Mesenchymal stem cell (in vitro differentiated cells and primary cell): ENCODE measurements around the gene ARHGAP1.
"Not testable (repeated sequence)": the region's sequence is repeated elsewhere in the genome, so short reads cannot be mapped to it uniquely, and the experiment has no call there.

Experiments
- DNase-seq: peaks from one replicate; pipeline ENCODE4 v3.0.0-alpha.2; 2013
- H2AFZ ChIP-seq: one replicate; pipeline ENCODE4 v1.6.1; 2013; ENCODE audit warnings: low read depth, mild to moderate bottlenecking, control low read depth, inconsistent platforms, low read length, moderate library complexity
- H2AK5ac ChIP-seq: 2 replicates; pipeline ENCODE4 v1.6.1; 2013; ENCODE audit warnings: low read length, moderate library complexity, mild to moderate bottlenecking, inconsistent platforms; ENCODE audit not compliant: severe bottlenecking
- H2BK120ac ChIP-seq: one replicate; pipeline ENCODE4 v1.6.1; 2013; ENCODE audit warnings: low read depth, mild to moderate bottlenecking, inconsistent platforms, low read length, moderate library complexity
- H2BK12ac ChIP-seq, 2 experiments: one replicate each; pipeline ENCODE4 v1.6.1; 2013; ENCODE audit warnings: inconsistent platforms in 2 of 2, low read length in 2 of 2, mild to moderate bottlenecking in 2 of 2, moderate library complexity in 2 of 2, control low read depth in 1 of 2
- H2BK15ac ChIP-seq: one replicate; pipeline ENCODE4 v1.6.1; 2013; ENCODE audit warnings: mild to moderate bottlenecking, low read depth, inconsistent platforms; ENCODE audit not compliant: poor library complexity, severe bottlenecking
- H2BK5ac ChIP-seq: 2 replicates; pipeline ENCODE4 v1.6.1; 2013; ENCODE audit warnings: low read depth, mild to moderate bottlenecking, low read length, control low read depth, inconsistent platforms; ENCODE audit not compliant: poor library complexity, severe bottlenecking
- H3K14ac ChIP-seq, 2 experiments: one replicate each; pipeline ENCODE4 v1.6.1; 2013; ENCODE audit warnings: inconsistent platforms in 2 of 2, low read length in 2 of 2, control low read depth in 1 of 2, mild to moderate bottlenecking in 1 of 2, moderate library complexity in 1 of 2
- H3K18ac ChIP-seq, 2 experiments: one replicate each; pipeline ENCODE4 v1.6.1; 2013; ENCODE audit warnings: inconsistent platforms in 2 of 2, low read length in 2 of 2, control low read depth in 1 of 2, low read depth in 1 of 2, mild to moderate bottlenecking in 1 of 2
- H3K23ac ChIP-seq, 2 experiments: one replicate each; pipeline ENCODE4 v1.6.1; 2013; ENCODE audit warnings: inconsistent platforms in 2 of 2, low read length in 2 of 2, mild to moderate bottlenecking in 2 of 2, moderate library complexity in 2 of 2, control low read depth in 1 of 2
- H3K27ac ChIP-seq: 2 replicates; pipeline ENCODE4 v1.5.1; 2013; ENCODE audit warnings: mild to moderate bottlenecking, moderate library complexity, low read length, control low read depth, inconsistent platforms; ENCODE audit not compliant: poor library complexity, severe bottlenecking
- H3K27me3 ChIP-seq, 2 experiments: 2 replicates each; pipeline versions ENCODE4 v1.6.1 to v1.7.0; 2013; ENCODE audit warnings: low read length in 2 of 2, mild to moderate bottlenecking in 2 of 2, moderate library complexity in 2 of 2, control low read depth in 1 of 2, inconsistent platforms in 1 of 2; ENCODE audit not compliant: control insufficient read depth in 1 of 2, insufficient read depth in 1 of 2
- H3K36me3 ChIP-seq, 2 experiments: 2 replicates each; pipeline versions ENCODE4 v1.6.1 to v1.7.0; 2013; ENCODE audit warnings: low read length in 2 of 2, control low read depth in 1 of 2, inconsistent platforms in 1 of 2, low read depth in 1 of 2, mild to moderate bottlenecking in 1 of 2; ENCODE audit not compliant: insufficient read depth in 2 of 2, control insufficient read depth in 1 of 2
- H3K4ac ChIP-seq, 2 experiments: one replicate each; pipeline ENCODE4 v1.6.1; 2013; ENCODE audit warnings: inconsistent platforms in 2 of 2, low read length in 2 of 2, mild to moderate bottlenecking in 2 of 2, moderate library complexity in 2 of 2, control low read depth in 1 of 2, low read depth in 1 of 2
- H3K4me1 ChIP-seq: 2 replicates; pipeline ENCODE4 v1.6.1; 2013; ENCODE audit warnings: low read depth, low read length, control low read depth; ENCODE audit not compliant: control insufficient read depth, insufficient read depth
- H3K4me2 ChIP-seq: 2 replicates; pipeline ENCODE4 v1.6.1; 2013; ENCODE audit warnings: low read length, mild to moderate bottlenecking, inconsistent platforms; ENCODE audit not compliant: poor library complexity, severe bottlenecking
- H3K4me3 ChIP-seq, 2 experiments: 2 replicates each; pipeline versions ENCODE4 v1.5.1 to v1.7.0; 2013; ENCODE audit warnings: low read length in 2 of 2, mild to moderate bottlenecking in 2 of 2, control low read depth in 1 of 2, low read depth in 1 of 2; ENCODE audit not compliant: insufficient read depth in 1 of 2
- H3K79me1 ChIP-seq: replicated peaks from 2 replicates; pipeline ENCODE4 v1.6.1; 2013; ENCODE audit warnings: mild to moderate bottlenecking, control low read depth, low read length, inconsistent platforms; ENCODE audit not compliant: poor library complexity, severe bottlenecking
- H3K9ac ChIP-seq: 2 replicates; pipeline ENCODE4 v1.7.0; 2013; ENCODE audit warnings: mild to moderate bottlenecking, low read length, moderate library complexity
- H3K9me3 ChIP-seq: 2 replicates; pipeline ENCODE4 v1.7.0; 2013; ENCODE audit warnings: mild to moderate bottlenecking, low read length; ENCODE audit not compliant: control insufficient read depth
- H4K8ac ChIP-seq: one replicate; pipeline ENCODE4 v1.6.1; 2013; ENCODE audit warnings: inconsistent platforms, mild to moderate bottlenecking, low read length, moderate library complexity
- H4K91ac ChIP-seq: one replicate; pipeline ENCODE4 v1.6.1; 2013; ENCODE audit warnings: mild to moderate bottlenecking, low read length, inconsistent platforms
- WGBS: methylation state at CpG from one replicate; pipeline ENCODE4 v1.1.7; 2013; ENCODE audit warnings: mixed read lengths; 5-methylcytosine and 5-hydroxymethylcytosine counted together

ARHGAP1 gene

GRCh38 chr11:46718155-46719019 is 18.0 kb upstream of the ARHGAP1 start:
- Histone ChIP-seq H2AK5ac (peak overlapping the region; percentile 18), H2BK120ac (peak overlapping the region; percentile 42), H3K4me1 (peaks cover 19% of the 10 kb centered on the region), H3K36me3 (no peaks in the 10 kb centered on the region), H3K18ac (no peak overlapping the region), H3K23ac (no peak overlapping the region), H3K27me3 (no peaks in the 10 kb centered on the region), H2BK15ac (no peak overlapping the region), H3K27ac (no peak overlapping the region), H2BK5ac (no peak overlapping the region), H4K91ac (peak overlapping the region; percentile 44), H3K4me3 (no peak overlapping the region), H3K9me3 (no peaks in the 10 kb centered on the region), H3K4me2 (no peak overlapping the region), H2BK12ac (no peak overlapping the region), H3K79me1 (peaks cover 1% of the 10 kb centered on the region), H3K4ac (peak overlapping the region in 1 of 2 experiments; percentile 0), H4K8ac (peak overlapping the region; percentile 81), H3K14ac (no peak overlapping the region), H3K9ac (no peak overlapping the region), H2AFZ (peak overlapping the region; percentile 65)
- peak; percentile 12 for DNase-seq
- 82% methylated on average over 5 of the region's 11 CpGs for WGBS

GRCh38 chr11:46717825-46718154 is 17.4 kb upstream of the ARHGAP1 start:
- H2BK15ac ChIP-seq, H2AK5ac ChIP-seq, H3K36me3 ChIP-seq, H3K9me3 ChIP-seq, H4K8ac ChIP-seq, H3K79me1 ChIP-seq, H3K18ac ChIP-seq, H3K9ac ChIP-seq, H2AFZ ChIP-seq, H2BK120ac ChIP-seq, H2BK5ac ChIP-seq, H2BK12ac ChIP-seq, H3K27ac ChIP-seq, H3K4ac ChIP-seq, DNase-seq, H3K4me2 ChIP-seq, H4K91ac ChIP-seq, H3K4me3 ChIP-seq, H3K14ac ChIP-seq, H3K27me3 ChIP-seq, H3K23ac ChIP-seq: not testable (repeated sequence)
- H3K4me1 ChIP-seq: peaks cover 19% of the 10 kb centered on the region
- WGBS: 100% methylated on average over 2 of the region's 2 CpGs

- Histone ChIP-seq H3K14ac (no peak overlapping the region), H2BK5ac (no peak overlapping the region), H2BK15ac (peak overlapping the region; percentile 86), H3K36me3 (peaks cover 0 to 12% of the 10 kb centered on the region in 2 experiments), H3K4ac (no peak overlapping the region), H3K4me2 (no peak overlapping the region), H3K27me3 (no peaks in the 10 kb centered on the region), H2AFZ (no peak overlapping the region), H4K91ac (no peak overlapping the region), H3K23ac (no peak overlapping the region), H3K79me1 (peaks cover 2% of the 10 kb centered on the region), H3K27ac (no peak overlapping the region), H2BK120ac (no peak overlapping the region), H3K9ac (no peak overlapping the region), H3K4me3 (no peak overlapping the region), H3K18ac (no peak overlapping the region), H3K4me1 (peaks cover 12% of the 10 kb centered on the region), H3K9me3 (no peaks in the 10 kb centered on the region), H2BK12ac (no peak overlapping the region), H2AK5ac (no peak overlapping the region), H4K8ac (no peak overlapping the region)
- peak; percentile 14 for DNase-seq
- WGBS: 92% methylated on average over 6 of the region's 7 CpGs
Measured at GRCh38 chr11:46712874-46713576, 12.6 kb upstream of the ARHGAP1 start.

GRCh38 chr11:46711303-46711702 is 10.9 kb upstream of the ARHGAP1 start:
- Histone ChIP-seq H2BK5ac (no peak overlapping the region), H2BK12ac (peak overlapping the region in 1 of 2 experiments; percentile 64), H3K27me3 (no peaks in the 10 kb centered on the region), H3K4me1 (peaks cover 11% of the 10 kb centered on the region), H3K4ac (no peak overlapping the region), H3K18ac (peak overlapping the region in 1 of 2 experiments; percentile 74), H3K36me3 (peaks cover 16 to 25% of the 10 kb centered on the region in 2 experiments), H4K8ac (peak overlapping the region; percentile 1), H3K27ac (no peak overlapping the region), H3K4me3 (no peak overlapping the region), H2BK120ac (no peak overlapping the region), H2BK15ac (no peak overlapping the region), H3K9me3 (no peaks in the 10 kb centered on the region), H3K9ac (peak overlapping the region; percentile 80), H3K14ac (no peak overlapping the region), H2AFZ (no peak overlapping the region), H3K23ac (no peak overlapping the region), H2AK5ac (peak overlapping the region; percentile 81), H3K79me1 (peaks cover 8% of the 10 kb centered on the region), H4K91ac (peak overlapping the region; percentile 74), H3K4me2 (no peak overlapping the region)
- WGBS: 89% methylated on average over 5 of the region's 5 CpGs
- DNase-seq: no peak
